Cardiac muscle cell (in vitro differentiated cells and primary cell): ENCODE data around the gene MDFIC. TPM values are rescaled to one million over a fixed set of nuclear protein-coding genes. Genes with fewer than 3 reads are reported as not detected.

Experiments
- DNase-seq, 2 donors: peaks; one replicate each; pipeline versions ENCODE4 v3.0.0 to v3.0.0-alpha.2; 2010 to 2017; ENCODE audit warnings: low read depth in 1 of 2, low spot score in 1 of 2
- H3K27ac ChIP-seq: fragments of 200-600 bp; sonication (generic); 2 replicates; pipeline ENCODE4 v1.5.1; 2016
- H3K27me3 ChIP-seq: fragments of 200-600 bp; sonication (generic); 2 replicates; pipeline ENCODE4 v1.6.0; 2016; ENCODE audit warnings: control low read depth
- H3K36me3 ChIP-seq: fragments of 200-600 bp; sonication (generic); 2 replicates; pipeline ENCODE4 v1.5.1; 2016; ENCODE audit warnings: control low read depth
- H3K4me1 ChIP-seq: fragments of 200-600 bp; sonication (generic); 2 replicates; pipeline ENCODE4 v1.8.1; 2017; ENCODE audit warnings: low read depth, mild to moderate bottlenecking, mixed run types
- H3K4me3 ChIP-seq: fragments of 200-600 bp; sonication (generic); 2 replicates; pipeline ENCODE4 v1.5.1; 2016; ENCODE audit warnings: mild to moderate bottlenecking
- H3K9me3 ChIP-seq: fragments of 200-600 bp; sonication (generic); 2 replicates; pipeline ENCODE4 v1.5.1; 2017; ENCODE audit warnings: low read depth, mild to moderate bottlenecking, control low read depth
- polyA plus RNA-seq: library from polyadenylated mRNA; unstranded; fragments of >200 nt; fragmentation: Nextera tagmentation; extraction: Ambion mirVana; gene quantifications from 2 replicates; pipeline ENCODE4 v1.2.1, GENCODE V29; 2016
- total RNA-seq: library from RNA; depleted of rRNA; stranded (reverse); fragments of >200 nt; gene quantifications from 2 replicates; pipeline ENCODE4 v1.2.3, GENCODE V29; 2016
- TF ChIP-seq, protein P1 (sequence below): IDR thresholded peaks from 2 replicates; pipeline ENCODE4 v1.5.1; 2012; ENCODE audit warnings: low read depth, mild to moderate bottlenecking, low read length

MDFIC gene
- total and polyA plus RNA-seq, 2 experiments from 2014 or later: 7.1 to 11.7 TPM

DNA sequence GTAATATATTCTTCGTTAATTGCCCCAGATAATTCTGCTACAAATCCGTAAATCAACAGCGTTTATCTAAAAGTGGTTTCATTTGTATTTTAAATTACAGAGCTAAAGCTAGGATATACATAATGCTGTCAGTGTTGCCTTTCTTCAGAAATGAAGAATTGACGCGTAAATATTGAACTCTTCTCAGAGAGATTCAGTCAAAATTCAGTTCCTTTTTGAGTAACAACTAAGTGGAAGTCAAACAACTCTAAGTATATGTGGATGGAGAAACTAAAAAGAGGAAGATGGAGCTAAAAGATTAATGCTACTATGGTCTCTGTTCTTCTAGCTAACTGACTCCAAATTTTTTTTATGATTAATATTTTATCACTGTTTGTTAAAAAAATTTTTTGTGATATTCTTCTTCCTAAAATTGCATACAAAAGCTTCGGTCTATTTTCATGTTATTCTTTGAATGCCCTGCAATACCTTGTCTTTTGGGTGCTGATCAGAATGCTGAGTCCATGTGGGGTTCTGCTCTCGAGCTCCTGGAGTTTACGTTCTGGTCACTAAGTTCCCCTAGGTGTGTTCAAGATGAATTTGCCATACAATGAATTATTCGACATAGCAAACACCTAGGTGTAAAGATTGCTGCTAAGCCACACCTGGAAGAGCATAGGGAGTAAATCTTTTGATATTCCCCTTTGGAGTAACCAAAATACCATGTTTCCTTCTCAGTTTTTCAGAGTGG lies 20.7 kb downstream of the MDFIC start:
- H3K27ac ChIP-seq: no peak overlapping the region
- TF ChIP-seq, protein P1, sequence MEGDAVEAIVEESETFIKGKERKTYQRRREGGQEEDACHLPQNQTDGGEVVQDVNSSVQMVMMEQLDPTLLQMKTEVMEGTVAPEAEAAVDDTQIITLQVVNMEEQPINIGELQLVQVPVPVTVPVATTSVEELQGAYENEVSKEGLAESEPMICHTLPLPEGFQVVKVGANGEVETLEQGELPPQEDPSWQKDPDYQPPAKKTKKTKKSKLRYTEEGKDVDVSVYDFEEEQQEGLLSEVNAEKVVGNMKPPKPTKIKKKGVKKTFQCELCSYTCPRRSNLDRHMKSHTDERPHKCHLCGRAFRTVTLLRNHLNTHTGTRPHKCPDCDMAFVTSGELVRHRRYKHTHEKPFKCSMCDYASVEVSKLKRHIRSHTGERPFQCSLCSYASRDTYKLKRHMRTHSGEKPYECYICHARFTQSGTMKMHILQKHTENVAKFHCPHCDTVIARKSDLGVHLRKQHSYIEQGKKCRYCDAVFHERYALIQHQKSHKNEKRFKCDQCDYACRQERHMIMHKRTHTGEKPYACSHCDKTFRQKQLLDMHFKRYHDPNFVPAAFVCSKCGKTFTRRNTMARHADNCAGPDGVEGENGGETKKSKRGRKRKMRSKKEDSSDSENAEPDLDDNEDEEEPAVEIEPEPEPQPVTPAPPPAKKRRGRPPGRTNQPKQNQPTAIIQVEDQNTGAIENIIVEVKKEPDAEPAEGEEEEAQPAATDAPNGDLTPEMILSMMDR: no peak
- H3K36me3 ChIP-seq: no peaks in the 10 kb centered on the region
- DNase-seq: no peak
- H3K4me1 ChIP-seq: no peaks in the 10 kb centered on the region
- H3K27me3 ChIP-seq: no peaks in the 10 kb centered on the region
- H3K4me3 ChIP-seq: no peak overlapping the region
- no peaks in the 10 kb centered on the region for H3K9me3 ChIP-seq

DNA sequence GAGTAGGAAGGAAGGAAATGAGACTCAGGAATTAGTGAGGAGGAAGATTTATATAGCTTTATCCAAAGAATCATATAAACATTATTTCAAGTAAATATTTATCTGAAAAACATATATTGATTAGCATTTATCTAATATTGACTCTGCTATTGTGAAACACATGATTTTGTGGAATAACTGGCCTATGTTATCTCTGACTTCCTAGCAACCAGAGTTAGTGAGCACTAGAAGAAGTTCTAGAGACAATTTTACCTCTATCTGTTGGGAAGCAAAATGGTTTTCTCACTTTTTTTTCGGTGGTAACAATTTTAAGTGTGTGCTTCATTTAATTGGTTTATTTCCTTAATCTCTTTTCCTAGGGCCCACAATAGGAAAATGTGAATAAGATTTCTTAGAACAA lies 21.6 kb downstream of the MDFIC start:
- TF ChIP-seq, protein P1: no peak
- no peaks in the 10 kb centered on the region for H3K27me3 ChIP-seq
- H3K4me1 ChIP-seq: no peaks in the 10 kb centered on the region
- H3K4me3 ChIP-seq: no peak overlapping the region
- H3K27ac ChIP-seq: no peak overlapping the region
- no peaks in the 10 kb centered on the region for H3K9me3 ChIP-seq
- DNase-seq: no peak
- H3K36me3 ChIP-seq: no peaks in the 10 kb centered on the region

DNA sequence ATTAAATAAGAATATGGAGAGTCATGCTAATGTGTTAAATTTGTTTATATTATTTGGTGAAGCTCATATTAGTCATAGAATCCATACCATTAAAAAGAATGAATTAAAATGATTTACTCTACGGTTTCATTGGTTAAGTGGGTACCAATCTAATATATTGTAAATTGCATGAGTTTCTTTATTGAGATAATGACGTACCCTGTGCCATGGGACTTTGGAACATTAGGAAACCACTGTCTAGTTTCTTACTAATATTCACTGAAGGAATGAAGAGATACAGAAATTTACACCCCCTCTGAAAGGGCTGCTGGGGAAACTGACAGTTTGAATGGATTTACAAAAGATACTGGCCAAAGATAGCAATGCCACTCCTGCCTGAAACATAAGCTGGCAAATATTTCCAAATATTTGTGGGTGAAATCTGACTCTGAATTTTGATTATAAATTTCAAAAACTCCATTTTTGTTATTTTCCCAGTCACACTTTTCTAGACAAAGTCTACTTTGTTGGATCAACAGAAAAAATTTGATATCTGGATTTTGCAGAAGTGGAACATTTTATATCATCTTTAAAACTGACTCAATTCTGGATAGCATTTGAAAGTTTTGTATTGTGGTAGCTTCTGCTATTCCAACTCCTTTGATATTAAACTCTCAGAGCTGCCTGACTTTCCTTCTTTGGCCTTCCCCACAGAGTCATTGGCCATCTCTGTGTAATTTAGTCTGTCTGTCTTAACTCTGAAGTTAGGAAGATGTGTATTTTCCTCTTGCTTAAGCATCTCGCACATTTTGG lies 22.3 kb downstream of the MDFIC start:
- H3K36me3 ChIP-seq: no peaks in the 10 kb centered on the region
- H3K4me3 ChIP-seq: no peak overlapping the region
- no peaks in the 10 kb centered on the region for H3K27me3 ChIP-seq
- no peaks in the 10 kb centered on the region for H3K9me3 ChIP-seq
- no peaks in the 10 kb centered on the region for H3K4me1 ChIP-seq
- TF ChIP-seq, protein P1: no peak
- no peak for DNase-seq
- H3K27ac ChIP-seq: no peak overlapping the region

DNA sequence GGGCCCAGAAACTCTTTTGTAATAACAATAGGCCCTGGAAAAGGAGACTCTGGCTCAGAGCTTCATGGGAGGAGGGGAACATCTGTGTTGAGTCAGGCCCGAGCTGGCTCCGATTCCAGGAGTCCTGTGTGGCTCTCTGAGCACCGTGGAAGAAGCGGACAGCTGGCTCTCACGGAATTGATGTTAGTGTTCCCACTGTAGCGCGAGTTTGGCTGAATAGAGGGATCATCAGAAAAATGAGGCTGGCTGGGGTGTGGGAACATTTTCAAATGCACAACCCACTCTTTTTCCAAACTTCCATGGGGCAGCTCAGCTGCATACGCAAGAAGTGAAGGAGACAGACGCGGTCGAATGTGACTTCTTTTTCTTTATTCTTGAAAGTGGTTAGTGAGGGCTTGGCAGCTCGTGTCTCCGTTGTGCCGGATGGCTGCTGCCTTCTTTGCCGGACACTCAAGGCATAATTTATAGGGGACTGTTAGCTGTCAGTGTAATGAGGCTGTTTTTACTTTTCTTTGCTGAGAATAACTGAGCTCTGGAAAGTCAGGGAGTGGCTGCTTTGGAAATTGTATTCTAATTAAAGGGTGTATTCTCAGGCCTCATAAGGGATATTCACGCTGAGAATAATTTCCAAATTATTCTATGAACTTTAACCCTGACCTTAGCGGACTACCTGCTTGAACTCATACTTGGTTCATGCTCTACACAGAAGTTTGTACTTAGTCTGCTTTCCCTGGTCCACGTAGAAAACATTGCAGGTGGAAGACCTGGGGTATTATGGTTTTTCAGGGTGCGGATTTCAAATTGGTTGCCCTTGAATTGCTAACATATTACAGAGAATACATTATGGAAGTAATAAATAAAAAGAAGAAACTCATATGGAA lies 23.1 kb downstream of the MDFIC start:
- DNase-seq: peak in 1 of 2 donors; percentile 93
- H3K27ac ChIP-seq: no peak overlapping the region
- H3K27me3 ChIP-seq: no peaks in the 10 kb centered on the region
- H3K9me3 ChIP-seq: no peaks in the 10 kb centered on the region
- H3K4me3 ChIP-seq: no peak overlapping the region
- TF ChIP-seq, protein P1: no peak
- H3K4me1 ChIP-seq: no peaks in the 10 kb centered on the region
- H3K36me3 ChIP-seq: no peaks in the 10 kb centered on the region

DNA sequence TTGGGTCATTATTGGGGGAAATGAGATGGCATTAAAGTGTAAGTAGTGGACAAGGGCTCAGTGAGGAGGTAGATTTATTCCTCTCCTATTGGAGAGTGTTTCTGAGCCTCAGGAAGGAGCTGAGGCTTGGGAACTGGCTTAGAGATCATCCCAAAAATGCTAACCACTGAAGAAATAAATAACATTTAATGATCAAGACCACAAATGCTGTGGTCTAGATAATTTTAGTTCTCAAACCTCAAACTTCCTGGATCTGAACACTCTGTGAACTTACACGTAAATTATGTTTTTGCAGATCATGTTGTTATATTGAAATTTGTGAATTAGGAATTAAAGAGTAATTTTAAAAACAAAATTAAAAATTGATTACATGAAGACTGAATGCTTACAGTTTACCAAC lies 27.3 kb downstream of the MDFIC start:
- TF ChIP-seq, protein P1: no peak
- Histone ChIP-seq H3K27me3 (no peaks in the 10 kb centered on the region), H3K36me3 (no peaks in the 10 kb centered on the region), H3K4me1 (no peaks in the 10 kb centered on the region), H3K4me3 (no peak overlapping the region), H3K27ac (no peak overlapping the region), H3K9me3 (no peaks in the 10 kb centered on the region)
- peak in 1 of 2 donors; percentile 37 for DNase-seq
